ENCODE data around the gene SLC6A6.
"Not testable (repeated sequence)": the region's sequence is repeated elsewhere in the genome, so short reads cannot be mapped to it uniquely, and the experiment has no call there.

The SLC6A6 gene

GRCh38 chr3:14508505-14508819 lies 106.1 kb downstream of the SLC6A6 start:
- Histone ChIP-seq H2AFZ (ENCODE audit: low read length, unreplicated experiment) (no peak overlapping the region), H3K4me3 (ENCODE audit: low read depth, low read length) (no peak overlapping the region), H3K79me2 (ENCODE audit: control insufficient read depth, insufficient read depth, low read length, unreplicated experiment) (no peaks in the 10 kb centered on the region), H3K27ac (ENCODE audit: low read depth, low read length) (no peak overlapping the region), H3K4me1 (ENCODE audit: control insufficient read depth, insufficient read depth, low read length, unreplicated experiment) (no peaks in the 10 kb centered on the region), H3K36me3 (ENCODE audit: insufficient read depth, low read length) (no peaks in the 10 kb centered on the region), H3K27me3 (ENCODE audit: insufficient read depth, low read length) (no peaks in the 10 kb centered on the region)

- Histone ChIP-seq H2AFZ (ENCODE audit: low read length, unreplicated experiment) (no peak overlapping the region), H3K79me2 (ENCODE audit: control insufficient read depth, insufficient read depth, low read length, unreplicated experiment) (no peaks in the 10 kb centered on the region), H3K4me1 (ENCODE audit: control insufficient read depth, insufficient read depth, low read length, unreplicated experiment) (no peaks in the 10 kb centered on the region), H3K36me3 (ENCODE audit: insufficient read depth, low read length) (no peaks in the 10 kb centered on the region), H3K4me3 (ENCODE audit: low read depth, low read length) (no peak overlapping the region), H3K27ac (ENCODE audit: low read depth, low read length) (no peak overlapping the region), H3K27me3 (ENCODE audit: insufficient read depth, low read length) (no peaks in the 10 kb centered on the region)
These were observed 106.8 kb downstream of the SLC6A6 start for GRCh38 chr3:14508966-14509795.

- no peak overlapping the region for H2AFZ ChIP-seq (ENCODE audit: low read length, unreplicated experiment)
- no peaks in the 10 kb centered on the region for H3K27me3 ChIP-seq (ENCODE audit: insufficient read depth, low read length)
- no peaks in the 10 kb centered on the region for H3K4me1 ChIP-seq (ENCODE audit: control insufficient read depth, insufficient read depth, low read length, unreplicated experiment)
- no peaks in the 10 kb centered on the region for H3K36me3 ChIP-seq (ENCODE audit: insufficient read depth, low read length)
- no peak overlapping the region for H3K4me3 ChIP-seq (ENCODE audit: low read depth, low read length)
- H3K79me2 ChIP-seq (ENCODE audit: control insufficient read depth, insufficient read depth, low read length, unreplicated experiment), result no peaks in the 10 kb centered on the region
- no peak overlapping the region for H3K27ac ChIP-seq (ENCODE audit: low read depth, low read length)
These were observed 107.3 kb downstream of the SLC6A6 start for GRCh38 chr3:14509796-14510100.

- H3K4me3 ChIP-seq (ENCODE audit: low read depth, low read length), result no peak overlapping the region
- H2AFZ ChIP-seq (ENCODE audit: low read length, unreplicated experiment), result no peak overlapping the region
- H3K27ac ChIP-seq (ENCODE audit: low read depth, low read length), result no peak overlapping the region
- H3K36me3 ChIP-seq (ENCODE audit: insufficient read depth, low read length), result no peaks in the 10 kb centered on the region
- H3K4me1 ChIP-seq (ENCODE audit: control insufficient read depth, insufficient read depth, low read length, unreplicated experiment), result no peaks in the 10 kb centered on the region
- H3K79me2 ChIP-seq (ENCODE audit: control insufficient read depth, insufficient read depth, low read length, unreplicated experiment), result no peaks in the 10 kb centered on the region
- H3K27me3 ChIP-seq (ENCODE audit: insufficient read depth, low read length), result no peaks in the 10 kb centered on the region
These were observed 108.6 kb downstream of the SLC6A6 start for GRCh38 chr3:14510838-14511622.

GRCh38 chr3:14511623-14512280 lies 109.3 kb downstream of the SLC6A6 start:
- H2AFZ ChIP-seq (ENCODE audit: low read length, unreplicated experiment), result no peak overlapping the region
- H3K27ac ChIP-seq (ENCODE audit: low read depth, low read length), result no peak overlapping the region
- no peaks in the 10 kb centered on the region for H3K4me1 ChIP-seq (ENCODE audit: control insufficient read depth, insufficient read depth, low read length, unreplicated experiment)
- no peaks in the 10 kb centered on the region for H3K36me3 ChIP-seq (ENCODE audit: insufficient read depth, low read length)
- no peak overlapping the region for H3K4me3 ChIP-seq (ENCODE audit: low read depth, low read length)
- H3K79me2 ChIP-seq (ENCODE audit: control insufficient read depth, insufficient read depth, low read length, unreplicated experiment), result no peaks in the 10 kb centered on the region
- H3K27me3 ChIP-seq (ENCODE audit: insufficient read depth, low read length), result no peaks in the 10 kb centered on the region

- no peaks in the 10 kb centered on the region for H3K36me3 ChIP-seq (ENCODE audit: insufficient read depth, low read length)
- no peaks in the 10 kb centered on the region for H3K27me3 ChIP-seq (ENCODE audit: insufficient read depth, low read length)
- H2AFZ ChIP-seq (ENCODE audit: low read length, unreplicated experiment), result no peak overlapping the region
- no peak overlapping the region for H3K27ac ChIP-seq (ENCODE audit: low read depth, low read length)
- H3K4me3 ChIP-seq (ENCODE audit: low read depth, low read length), result no peak overlapping the region
- H3K79me2 ChIP-seq (ENCODE audit: control insufficient read depth, insufficient read depth, low read length, unreplicated experiment), result no peaks in the 10 kb centered on the region
- H3K4me1 ChIP-seq (ENCODE audit: control insufficient read depth, insufficient read depth, low read length, unreplicated experiment), result no peaks in the 10 kb centered on the region
These were observed 110.0 kb downstream of the SLC6A6 start for GRCh38 chr3:14512281-14512941.

- Histone ChIP-seq H2AFZ (ENCODE audit: low read length, unreplicated experiment) (no peak overlapping the region), H3K4me1 (ENCODE audit: control insufficient read depth, insufficient read depth, low read length, unreplicated experiment) (no peaks in the 10 kb centered on the region), H3K79me2 (ENCODE audit: control insufficient read depth, insufficient read depth, low read length, unreplicated experiment) (no peaks in the 10 kb centered on the region), H3K27me3 (ENCODE audit: insufficient read depth, low read length) (no peaks in the 10 kb centered on the region), H3K4me3 (ENCODE audit: low read depth, low read length) (no peak overlapping the region), H3K36me3 (ENCODE audit: insufficient read depth, low read length) (no peaks in the 10 kb centered on the region), H3K27ac (ENCODE audit: low read depth, low read length) (no peak overlapping the region)
These were observed 110.5 kb downstream of the SLC6A6 start for GRCh38 chr3:14512942-14513327.

- H3K27me3 ChIP-seq (ENCODE audit: insufficient read depth, low read length), result no peaks in the 10 kb centered on the region
These were observed 111.3 kb downstream of the SLC6A6 start for GRCh38 chr3:14513566-14514322.

GRCh38 chr3:14514323-14514720 lies 111.9 kb downstream of the SLC6A6 start:
- Histone ChIP-seq H3K27ac (ENCODE audit: low read depth, low read length) (no peak overlapping the region), H3K36me3 (ENCODE audit: insufficient read depth, low read length) (no peaks in the 10 kb centered on the region), H2AFZ (ENCODE audit: low read length, unreplicated experiment) (no peak overlapping the region), H3K4me3 (ENCODE audit: low read depth, low read length) (no peak overlapping the region), H3K79me2 (ENCODE audit: control insufficient read depth, insufficient read depth, low read length, unreplicated experiment) (no peaks in the 10 kb centered on the region), H3K4me1 (ENCODE audit: control insufficient read depth, insufficient read depth, low read length, unreplicated experiment) (no peaks in the 10 kb centered on the region), H3K27me3 (ENCODE audit: insufficient read depth, low read length) (no peaks in the 10 kb centered on the region)

More at GRCh38 chr3:14513566-14514322, 111.3 kb downstream of the SLC6A6 start:
- Histone ChIP-seq H3K79me2 (ENCODE audit: control insufficient read depth, insufficient read depth, low read length, unreplicated experiment) (no peaks in the 10 kb centered on the region), H3K4me3 (ENCODE audit: low read depth, low read length) (no peak overlapping the region), H3K27ac (ENCODE audit: low read depth, low read length) (no peak overlapping the region), H3K4me1 (ENCODE audit: control insufficient read depth, insufficient read depth, low read length, unreplicated experiment) (no peaks in the 10 kb centered on the region), H2AFZ (ENCODE audit: low read length, unreplicated experiment) (no peak overlapping the region), H3K36me3 (ENCODE audit: insufficient read depth, low read length) (no peaks in the 10 kb centered on the region)

- not testable (repeated sequence) for H2AFZ ChIP-seq (ENCODE audit: low read length, unreplicated experiment); H3K4me1 ChIP-seq (ENCODE audit: control insufficient read depth, insufficient read depth, low read length, unreplicated experiment); H3K79me2 ChIP-seq (ENCODE audit: control insufficient read depth, insufficient read depth, low read length, unreplicated experiment); H3K27me3 ChIP-seq (ENCODE audit: insufficient read depth, low read length); H3K36me3 ChIP-seq (ENCODE audit: insufficient read depth, low read length); H3K27ac ChIP-seq (ENCODE audit: low read depth, low read length); H3K4me3 ChIP-seq (ENCODE audit: low read depth, low read length)
These were observed 113.1 kb downstream of the SLC6A6 start for GRCh38 chr3:14515526-14515925.

All from ACC112 (cell line).